HG03095 (cell line): ENCODE measurements around the gene TUSC2.

Experiments
- ATAC-seq: cut with Tn5 transposase; IDR thresholded peaks from one replicate; pipeline ENCODE4 v1.9.1; 2021; ENCODE audit warnings: moderate library complexity; ENCODE audit not compliant: unreplicated experiment

The TUSC2 gene

DNA sequence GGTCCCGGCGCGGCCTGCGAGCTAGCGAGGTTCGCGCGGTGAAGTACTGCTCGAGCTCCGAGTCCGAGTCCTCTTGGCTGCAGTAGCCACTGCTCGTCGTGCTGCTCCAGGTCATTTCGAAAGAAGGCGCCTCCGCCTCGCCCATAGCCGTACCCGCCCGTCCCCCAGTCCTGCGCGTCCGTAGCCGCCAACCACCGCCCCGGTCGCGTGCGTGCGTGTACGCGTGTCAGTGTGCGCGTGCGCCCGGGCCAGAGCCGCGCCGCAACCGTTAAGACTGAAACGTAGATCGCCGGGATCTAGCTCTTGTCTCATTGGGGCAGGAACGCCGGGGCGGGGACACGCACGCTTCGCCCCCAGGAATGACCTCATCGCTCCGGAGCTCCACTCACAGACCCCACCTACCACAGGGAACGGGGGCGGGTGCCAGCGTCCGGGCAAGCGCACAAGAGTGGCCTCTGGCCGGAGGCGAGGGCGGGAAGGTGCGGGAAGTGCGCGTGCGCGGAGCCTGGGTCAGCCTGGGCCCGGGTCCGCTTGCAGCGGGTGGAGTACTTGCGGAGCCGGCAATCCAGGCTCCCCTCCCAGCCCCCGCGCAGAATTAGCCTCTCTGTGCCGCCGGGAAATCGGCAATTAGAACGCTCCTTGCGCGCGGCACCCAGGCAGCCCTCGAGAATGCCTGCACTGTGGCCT, 9.3 kb upstream of the TUSC2 start:
- peak; percentile 64 for ATAC-seq

DNA sequence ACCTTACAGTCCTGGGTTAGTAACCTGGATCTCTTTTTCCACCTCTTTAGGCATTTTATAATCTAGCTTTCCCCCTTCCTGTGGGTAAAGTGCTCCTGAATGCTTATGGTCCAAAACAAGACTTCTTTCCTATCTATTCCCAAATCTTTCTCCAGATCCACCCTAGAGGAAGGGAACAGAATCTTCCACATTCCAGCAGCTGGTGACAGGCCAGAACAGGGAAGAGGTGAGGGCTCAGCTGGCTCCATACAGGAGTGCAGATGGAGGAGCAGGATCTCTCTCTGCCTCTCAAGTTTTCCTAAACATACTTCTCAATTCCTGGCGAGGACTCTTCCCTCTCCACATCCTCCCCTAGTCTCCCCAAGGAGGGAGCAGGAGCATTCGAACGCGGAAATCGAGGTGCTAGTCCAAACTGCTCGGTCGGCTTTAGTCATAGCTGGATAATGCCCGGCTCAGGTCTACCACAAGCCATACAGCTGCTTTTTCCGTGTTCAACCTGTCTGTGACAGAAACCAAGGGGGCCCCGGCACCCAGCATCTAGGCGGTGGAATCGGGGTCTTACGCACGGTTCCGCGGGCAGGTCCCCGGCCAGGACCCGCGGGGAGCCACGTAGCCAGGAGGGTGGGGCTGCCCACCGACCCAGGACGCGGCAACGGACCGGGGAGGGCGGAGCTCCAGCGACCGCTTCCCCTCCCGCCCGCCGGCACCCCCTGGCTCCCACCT, 8.6 kb upstream of the TUSC2 start:
- ATAC-seq: peak; percentile 23

DNA sequence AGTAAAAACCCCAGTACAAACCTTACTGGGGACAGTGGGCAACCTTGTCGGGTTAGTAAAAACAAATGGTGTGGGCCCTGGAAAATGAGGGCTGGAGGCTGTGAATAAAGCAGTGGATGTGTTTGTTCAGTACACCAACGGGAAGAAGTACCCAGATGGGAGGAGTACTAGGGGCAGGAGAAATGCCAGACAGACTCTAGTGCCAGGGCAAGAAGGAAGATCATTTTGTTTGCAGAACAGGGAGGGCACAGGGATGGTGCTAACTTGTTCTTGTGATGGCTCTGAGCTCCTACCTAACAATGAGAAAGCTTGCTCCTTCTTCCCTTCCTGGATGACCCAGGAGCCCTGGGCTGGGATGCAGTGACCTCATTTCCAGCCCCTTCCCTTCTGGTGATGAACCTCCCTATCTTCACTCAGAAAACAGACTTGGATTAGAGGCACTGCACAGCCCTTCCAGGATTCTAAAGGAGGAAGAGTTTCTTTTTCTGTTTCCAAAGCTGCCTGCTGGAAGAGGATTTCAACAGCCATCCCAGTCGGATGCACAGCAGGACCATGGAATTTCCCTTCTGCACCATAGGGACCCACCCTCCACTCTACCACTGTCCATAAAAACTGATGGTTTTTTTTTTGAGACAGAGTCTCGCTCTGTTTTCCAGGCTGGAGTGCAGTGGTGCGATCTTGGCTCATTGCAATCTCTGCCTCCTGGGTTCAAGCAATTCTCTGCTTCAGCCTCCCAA, 6.5 kb upstream of the TUSC2 start:
- no peak for ATAC-seq

DNA sequence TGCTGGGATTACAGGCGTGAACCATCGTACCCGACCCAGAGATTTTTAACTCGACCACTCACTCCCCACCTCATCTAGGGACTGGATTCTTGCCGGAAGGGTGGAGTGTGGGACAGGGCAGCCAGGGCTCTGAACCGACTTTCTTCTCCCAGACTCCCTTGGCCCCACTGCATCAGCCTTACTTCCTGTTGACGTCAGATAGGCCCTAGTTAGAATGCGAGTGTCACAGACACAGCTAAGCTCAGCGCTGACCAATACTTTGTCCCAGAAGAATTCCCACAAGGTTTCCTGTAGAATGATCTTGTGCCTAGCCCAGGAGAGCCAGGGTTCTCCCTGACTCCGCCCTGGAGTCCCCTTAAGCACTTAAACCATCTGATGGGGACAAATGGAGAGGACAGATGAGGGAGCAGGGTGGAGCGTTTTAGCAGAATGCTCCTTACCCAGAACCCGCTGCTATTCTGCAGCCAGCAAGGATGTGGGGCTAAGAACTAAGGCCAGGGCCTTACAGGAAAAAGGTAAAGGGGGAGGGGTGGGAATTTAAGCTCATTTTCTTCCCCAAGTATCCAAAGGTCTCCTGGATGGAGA, 5.8 kb upstream of the TUSC2 start:
- no peak for ATAC-seq

DNA sequence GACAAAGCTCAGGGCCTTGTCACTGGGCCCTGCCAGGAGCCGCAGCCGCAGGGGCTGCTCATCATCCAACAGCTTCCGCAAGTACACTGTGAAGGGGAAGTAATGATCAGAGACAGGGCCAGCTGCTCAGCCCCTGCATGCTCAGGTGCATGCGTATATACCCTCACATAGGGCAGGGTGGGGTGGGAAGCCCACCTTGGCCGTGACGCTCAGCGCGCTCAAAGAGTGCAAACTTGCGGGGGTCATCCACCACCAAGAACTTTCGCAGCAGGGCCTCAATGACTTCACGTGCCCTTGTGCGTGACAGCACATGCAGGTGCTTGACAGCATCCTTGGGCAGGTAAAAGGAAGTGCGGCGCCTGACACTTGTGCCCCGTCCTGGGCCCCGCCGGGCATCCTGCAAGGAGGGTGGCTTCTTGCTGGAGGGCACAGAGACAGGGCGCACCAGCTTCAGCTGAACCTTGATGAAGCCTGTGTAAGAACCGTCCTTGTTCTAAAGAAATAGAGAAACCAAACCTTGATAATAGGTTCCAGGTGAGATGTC, 3.4 kb upstream of the TUSC2 start:
- ATAC-seq: no peak

DNA sequence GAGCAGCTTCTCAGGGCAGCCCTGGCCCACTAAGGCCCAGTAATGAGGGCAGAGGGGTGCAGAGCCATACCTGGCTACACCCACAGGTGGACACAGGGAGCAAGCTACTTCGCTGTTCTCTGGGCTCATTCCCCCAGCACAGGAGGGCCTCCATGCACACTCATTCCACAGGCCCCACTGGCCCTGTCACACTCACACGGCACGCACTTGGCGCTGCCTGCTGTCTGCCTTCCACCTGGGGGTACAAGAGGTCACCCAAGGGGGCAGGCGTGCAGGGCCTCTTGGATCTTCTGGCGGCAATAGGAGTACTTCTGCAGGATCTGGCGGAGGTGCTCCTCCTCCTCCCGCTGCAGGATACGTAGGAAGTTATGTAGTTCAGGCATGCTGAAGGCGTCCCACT, 2.3 kb upstream of the TUSC2 start:
- ATAC-seq: no peak

DNA sequence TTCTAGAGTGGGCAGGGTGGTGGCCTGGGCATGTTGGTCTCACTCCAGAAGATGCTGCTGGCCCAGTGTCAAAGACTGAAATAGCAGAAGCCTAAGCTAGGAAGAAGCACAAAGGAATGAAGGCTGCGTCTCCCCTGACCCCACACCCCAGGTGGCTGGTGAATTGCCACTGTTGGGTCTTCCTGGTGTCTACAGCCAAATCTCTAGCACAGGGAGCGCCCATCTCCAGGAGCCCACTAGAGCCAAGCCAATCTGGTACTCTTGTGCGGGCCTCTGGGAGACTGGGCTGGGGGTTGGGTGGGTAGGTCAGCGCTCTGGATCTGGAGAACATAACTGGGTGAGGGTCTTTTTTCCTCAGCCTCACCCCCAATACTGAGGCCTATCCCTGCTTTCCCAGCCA, 894 bp downstream of the TUSC2 start:
- ATAC-seq: no peak

DNA sequence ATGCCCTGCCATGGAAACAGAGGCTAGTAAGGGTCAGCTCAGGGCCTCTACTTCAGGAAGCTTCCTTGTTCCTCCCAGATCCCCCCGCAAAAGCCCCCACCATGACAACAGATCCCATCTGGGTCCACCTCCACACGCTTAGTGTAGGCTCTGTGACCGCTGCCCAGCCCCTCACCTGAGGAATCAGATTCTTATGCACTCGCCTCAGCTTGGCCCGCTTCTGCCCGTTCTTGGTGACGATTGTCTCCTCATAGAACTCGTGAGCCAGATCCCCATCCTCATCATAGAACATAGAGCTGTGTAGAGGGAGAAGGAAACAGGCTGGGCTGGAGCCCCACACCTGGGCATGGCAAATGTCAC, 1.9 kb downstream of the TUSC2 start:
- ATAC-seq: no peak

DNA sequence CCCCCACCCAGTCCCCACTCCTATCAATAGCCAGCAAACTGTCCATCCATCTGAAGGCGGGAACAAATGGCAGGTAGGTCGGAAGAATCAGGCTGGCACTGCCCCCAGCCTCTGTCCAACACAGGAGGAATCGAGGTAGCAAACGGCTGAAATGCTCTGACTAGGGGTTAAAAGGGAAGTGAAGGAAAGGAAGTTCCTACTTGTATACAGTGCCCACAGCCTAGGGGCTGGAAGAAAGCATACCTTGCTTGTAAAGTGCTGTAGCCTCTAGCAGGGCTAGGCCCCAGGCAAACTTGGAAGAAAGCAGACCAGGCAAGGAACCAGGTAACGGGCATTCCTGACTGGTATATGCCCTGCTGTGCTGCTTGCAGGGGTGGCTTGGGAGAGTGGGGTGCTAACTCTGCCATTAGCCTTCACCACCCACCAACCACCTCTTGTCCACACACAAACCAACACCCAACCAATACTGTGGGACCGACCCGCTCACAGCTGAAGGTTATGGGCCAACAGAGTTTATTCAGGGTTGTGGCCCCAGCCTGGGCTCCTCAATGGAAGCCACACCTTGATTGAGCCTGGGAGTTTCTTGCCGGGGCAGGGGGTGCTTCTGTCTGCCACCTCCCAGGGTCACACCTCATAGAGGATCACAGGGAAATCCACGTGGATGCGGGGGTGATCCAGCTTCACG, 2.4 kb downstream of the TUSC2 start:
- no peak for ATAC-seq

DNA sequence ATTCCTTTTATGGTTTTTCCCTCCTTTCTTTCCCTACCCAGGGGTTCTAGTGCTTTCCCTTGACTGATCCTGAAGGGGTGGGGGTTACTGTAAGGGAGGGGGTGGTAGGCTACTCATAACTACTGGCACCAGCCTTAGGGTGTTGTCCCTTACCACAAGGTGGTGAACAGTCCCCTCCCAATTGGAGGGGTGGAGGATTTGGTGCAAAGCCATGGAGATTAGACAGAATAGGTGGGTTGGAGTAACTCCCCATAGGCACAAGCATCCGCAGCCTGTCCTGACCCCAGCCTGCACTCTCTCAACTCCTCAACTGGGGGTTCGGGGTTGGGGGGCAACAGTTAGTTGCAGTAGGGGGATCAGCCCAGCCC, 2.9 kb downstream of the TUSC2 start:
- no peak for ATAC-seq

DNA sequence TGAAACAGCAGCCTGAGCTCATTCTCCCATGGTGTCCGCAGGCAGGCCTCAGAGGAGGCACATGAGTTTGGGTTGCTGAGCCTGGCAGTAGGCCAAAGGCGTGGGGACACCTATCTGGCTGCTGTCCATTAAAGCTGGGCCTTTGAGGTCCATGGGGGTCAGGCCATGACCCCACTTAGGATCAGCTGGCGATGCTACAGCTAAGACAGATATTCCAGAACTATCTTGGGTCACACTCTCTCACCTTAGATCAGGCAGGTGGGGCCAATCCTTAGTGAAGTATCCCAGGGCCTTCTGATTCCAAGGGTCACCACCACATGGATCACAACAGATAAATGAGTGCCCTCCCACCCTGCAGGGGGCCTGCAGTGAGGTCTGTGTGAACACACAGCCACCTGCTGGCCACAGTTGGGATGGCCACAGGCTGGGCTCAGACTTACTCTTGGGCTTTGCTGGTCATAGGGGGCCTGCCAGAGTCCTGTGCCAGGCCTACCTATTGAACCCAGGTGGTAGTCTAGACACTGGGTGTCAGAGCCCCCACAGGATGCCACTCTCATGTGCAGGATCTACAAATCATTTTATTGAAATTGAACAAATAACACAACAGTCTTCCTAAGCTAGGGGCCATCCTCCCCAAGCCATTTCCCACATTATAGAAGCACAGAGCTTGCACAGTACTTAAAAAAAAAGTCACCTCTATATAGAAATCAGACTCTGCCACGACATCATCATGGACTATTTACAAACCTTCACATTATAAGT, 3.5 kb downstream of the TUSC2 start:
- no peak for ATAC-seq

DNA sequence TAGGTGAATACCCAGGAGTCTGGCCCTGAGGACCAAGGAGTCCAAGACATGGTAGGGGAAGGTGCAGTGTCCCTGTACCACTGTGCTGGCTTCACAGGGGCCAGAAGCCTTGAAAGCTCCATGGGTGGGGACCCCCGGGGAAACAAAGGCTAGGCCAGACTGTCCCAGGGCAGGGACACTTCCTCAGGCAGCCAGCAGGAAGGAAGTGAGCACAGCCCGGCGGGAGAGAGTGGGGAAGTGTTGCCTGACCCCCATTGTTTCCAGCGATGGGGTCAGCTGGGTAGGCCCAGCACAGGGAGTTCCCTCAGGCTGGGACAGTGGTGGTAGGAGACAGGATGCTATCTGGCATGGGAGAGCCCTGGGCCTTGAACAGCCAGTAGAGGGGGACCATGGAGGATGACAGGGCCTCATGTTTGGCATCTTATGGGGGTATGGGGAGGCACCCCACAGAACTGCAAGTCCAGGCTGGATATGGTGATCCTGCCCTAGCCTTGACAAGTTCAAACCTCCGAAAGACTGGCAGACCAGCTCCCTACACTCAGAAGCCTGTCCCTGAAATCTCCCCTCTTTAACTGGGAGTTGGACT, 4.3 kb downstream of the TUSC2 start:
- no peak for ATAC-seq

DNA sequence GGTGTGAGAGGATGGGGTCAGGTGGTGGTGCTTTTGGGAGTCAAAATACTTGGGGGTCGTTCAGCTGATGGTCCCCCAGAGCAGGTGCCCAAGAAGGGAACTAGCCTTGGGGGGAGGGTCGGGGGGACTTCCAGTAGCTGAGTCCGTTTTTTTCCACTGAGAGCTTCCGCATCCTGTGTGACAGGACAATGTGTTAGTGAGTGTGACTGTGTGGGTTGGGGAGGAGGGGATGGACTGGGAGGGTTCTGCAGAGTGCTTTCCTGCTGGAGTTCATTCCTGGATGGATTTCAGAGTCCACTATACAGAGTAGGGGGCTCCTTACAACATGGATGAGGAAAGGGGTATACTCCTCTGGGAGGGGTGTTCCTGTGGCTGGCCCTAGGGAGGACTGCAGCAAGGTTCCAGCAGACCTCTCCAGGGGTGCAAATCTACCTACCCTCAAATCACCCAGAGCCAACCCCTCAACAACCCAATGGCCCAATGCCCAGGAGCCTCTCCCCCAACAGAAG, 4.9 kb downstream of the TUSC2 start:
- ATAC-seq: no peak

DNA sequence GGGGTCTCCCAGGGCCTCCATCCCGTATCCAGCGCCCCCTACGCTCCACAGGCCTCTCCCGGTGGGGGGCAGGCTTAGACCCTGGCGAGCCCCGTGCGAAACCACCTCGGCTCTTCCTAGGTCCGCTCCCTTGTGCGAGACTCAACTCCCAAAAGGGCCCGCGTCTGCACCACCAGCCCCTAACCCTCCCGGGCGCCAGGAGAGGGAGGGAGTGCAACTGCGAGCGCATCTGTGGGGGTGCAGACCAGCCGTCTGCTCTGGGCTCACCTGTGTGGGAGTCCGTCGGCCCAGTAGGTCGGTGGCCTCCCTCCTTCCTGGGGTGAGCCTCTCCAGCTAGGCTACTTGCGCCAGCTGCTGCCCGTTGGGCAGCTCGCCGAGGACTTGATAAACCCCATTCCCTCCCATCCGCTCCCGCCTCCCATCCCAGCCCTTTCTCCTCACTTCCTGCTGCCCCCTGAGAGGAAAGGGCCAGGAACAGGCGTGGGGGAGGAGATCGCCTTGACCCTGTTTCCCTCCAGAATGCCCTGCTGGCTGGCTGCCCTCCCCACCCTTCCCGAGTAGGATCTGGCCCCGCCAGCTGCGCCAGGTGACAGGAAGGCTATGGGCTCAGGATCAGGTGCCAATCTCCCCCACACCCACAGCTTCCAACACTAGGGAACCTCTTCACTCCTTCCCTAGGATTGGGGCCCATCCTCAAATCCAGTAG, 5.5 kb downstream of the TUSC2 start, which contains the start of gene HYAL2:
Gene HYAL2 (minus strand): TSS at position 360 of the 706 bp plus-strand sequence. CDS start 2,256 bp downstream, outside the sequence.
- no peak for ATAC-seq

DNA sequence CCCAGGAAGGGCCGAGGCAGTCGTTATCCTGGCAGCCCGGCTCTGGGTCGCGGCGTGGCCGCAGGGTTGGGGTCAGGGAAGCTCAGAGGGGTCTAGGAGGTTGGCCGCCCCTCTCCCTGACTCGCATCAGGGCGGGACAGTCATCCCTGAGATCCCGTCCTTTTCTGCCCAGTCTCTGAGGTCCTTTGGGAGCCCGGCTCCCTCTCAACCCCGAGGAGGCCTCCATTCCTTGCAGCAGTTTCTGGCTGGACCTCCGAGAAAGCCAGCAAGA, 6.0 kb downstream of the TUSC2 start:
- no peak for ATAC-seq

DNA sequence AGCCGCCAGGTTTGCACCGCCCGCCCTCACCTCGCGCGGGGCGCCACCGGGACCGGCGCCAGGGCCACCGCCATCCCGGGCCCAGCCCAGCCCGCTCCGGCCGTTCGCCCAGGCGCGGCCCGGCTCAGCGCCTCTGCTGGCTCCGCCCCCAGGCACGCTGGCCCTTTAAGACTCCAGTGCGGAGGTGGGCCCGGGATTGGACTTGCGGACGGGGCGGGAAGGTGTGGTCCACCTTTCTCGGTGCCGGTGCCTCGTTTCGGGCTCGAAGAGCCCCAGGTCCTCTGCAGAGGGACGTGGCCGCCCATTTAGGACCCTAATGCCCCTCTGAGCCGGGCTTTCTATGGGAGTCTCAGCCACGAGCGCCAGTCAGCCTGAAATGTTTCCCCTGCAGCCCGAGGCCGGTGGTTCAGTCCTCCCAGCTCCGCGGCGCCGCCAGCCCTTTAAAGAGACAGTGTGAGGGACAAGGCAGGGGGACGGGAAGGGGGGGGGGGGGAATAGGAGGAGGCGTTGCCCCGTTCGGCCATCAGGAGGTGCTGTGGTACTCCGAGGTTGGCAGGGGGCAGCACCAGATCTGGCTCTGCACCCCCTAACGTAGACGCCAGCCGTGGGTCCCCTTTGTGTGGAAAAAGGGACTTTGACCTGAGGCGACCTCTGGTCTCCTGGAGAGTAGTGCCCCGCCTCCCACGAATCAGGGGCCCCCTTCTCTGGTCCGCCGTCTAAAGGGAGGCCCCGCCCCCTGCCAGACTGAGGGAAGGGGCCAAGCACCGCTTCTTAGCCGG, 6.5 kb downstream of the TUSC2 start:
- peak; percentile 75 for ATAC-seq

DNA sequence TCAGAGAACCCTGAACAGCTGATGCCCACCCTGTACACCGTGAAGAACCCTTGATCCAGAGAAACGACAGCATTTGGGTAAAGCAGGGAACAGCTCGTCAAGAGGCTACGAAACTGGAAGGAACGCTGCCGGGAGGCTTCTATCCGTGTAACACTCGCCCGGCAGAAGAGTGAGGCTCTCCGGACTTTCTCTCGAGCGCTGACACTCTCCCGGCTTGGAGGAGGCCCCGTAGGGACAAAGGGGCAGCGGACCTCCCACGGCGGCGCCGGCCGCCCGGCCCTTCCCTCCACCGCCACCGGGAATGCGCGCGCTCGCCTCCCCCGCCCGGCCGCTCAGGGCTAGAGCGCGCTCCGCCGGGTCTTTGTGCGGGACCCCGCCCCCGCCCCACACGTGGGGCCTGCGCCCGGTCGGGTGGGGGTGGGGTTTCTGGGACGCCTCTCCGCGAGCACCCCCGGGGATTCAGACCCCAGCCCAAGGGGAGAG, 7.1 kb downstream of the TUSC2 start:
- ATAC-seq: peak; percentile 52

DNA sequence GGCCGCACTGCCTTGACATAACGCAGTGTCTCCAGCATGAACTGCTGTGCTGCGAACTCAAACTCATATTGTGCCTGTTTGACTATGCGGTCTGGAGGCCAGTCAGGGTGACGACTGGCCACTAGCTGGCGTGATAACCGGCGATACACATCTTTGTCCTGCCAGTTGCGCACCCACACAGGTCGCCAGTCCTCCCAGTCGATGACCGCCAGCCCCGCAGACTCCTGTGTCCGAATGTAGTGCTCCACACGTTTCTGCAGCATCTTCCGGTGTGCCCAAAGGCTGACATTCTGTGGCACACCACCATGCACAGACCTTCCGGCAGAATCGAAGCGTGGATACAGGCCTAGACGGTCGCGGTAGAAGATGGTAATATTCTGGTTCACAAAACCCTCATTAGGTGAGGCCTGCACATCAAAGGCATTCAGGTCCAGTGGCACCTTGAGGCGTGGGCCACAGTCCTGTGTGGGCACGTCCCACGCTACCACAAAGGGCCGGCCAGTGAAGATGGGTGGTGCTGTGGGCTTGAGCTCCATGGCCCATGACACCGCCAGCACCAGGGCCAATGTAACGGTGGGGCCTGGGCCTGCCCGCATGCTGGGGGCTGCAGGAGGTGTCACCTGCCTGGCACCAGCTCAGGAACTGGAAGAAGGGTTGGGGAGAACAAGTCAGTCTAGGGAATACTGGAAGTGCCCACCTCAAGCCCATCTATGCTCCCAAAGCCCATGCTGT, 8.0 kb downstream of the TUSC2 start:
- ATAC-seq: no peak
